ENCODE measurements around the gene MBTPS1. TPM values are rescaled to one million over a fixed set of nuclear protein-coding genes. Genes with fewer than 3 reads are reported as not detected.

The MBTPS1 gene
- total RNA-seq, 1 experiment from 2014 or later: 46.9 TPM

DNA sequence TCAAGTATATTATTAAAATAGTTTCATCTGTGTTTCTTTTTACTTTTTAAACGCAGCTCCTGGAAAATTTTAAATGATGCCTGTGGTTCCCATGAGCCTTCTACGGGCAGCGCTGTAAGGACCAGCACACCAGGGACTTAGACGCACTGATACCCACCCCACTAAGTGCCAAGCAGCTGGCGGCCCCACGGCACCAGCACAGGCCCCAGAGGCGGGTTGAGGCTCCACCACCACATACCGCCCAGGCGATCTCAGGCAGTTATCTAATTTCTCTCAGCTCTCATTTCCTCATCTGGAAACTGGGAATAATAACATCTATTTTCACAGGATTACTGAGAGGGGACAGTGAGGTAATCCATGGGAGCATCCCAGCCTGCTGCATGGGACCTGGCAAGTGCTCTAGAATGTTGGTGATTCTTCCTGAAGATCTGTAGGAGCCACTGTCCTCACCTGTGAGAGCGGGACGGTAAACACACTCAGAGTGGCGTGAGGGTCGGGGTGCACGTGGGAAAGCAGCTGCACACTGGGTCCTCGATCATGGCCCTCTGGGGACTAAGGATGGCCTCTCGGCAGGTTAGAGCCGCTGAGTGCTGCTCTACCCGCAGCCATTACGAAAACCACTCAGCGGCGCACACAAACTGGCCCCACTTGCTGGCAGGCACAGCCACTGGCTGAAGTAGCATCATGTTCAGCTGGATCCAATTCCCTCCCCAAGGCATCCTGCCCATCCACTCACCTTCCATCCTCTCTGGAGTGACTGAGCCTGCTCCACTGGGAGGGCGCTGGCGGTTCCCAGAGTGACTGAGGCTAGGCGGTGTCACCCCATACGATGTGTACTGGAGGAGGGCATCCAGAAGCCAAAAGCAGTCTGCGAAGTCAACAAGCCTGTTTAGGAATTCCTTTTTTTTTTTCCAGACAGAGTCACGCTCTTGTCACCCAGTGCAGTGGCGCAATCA lies 56.5 kb downstream of the MBTPS1 start (continued):
- TF ChIP-seq, protein P1, sequence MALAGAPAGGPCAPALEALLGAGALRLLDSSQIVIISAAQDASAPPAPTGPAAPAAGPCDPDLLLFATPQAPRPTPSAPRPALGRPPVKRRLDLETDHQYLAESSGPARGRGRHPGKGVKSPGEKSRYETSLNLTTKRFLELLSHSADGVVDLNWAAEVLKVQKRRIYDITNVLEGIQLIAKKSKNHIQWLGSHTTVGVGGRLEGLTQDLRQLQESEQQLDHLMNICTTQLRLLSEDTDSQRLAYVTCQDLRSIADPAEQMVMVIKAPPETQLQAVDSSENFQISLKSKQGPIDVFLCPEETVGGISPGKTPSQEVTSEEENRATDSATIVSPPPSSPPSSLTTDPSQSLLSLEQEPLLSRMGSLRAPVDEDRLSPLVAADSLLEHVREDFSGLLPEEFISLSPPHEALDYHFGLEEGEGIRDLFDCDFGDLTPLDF (CRISPR knock-in tag; IDR thresholded peaks at IDR 0.05): no peak
- no peak for TF ChIP-seq CREB1 (CRISPR knock-in tag; IDR thresholded peaks at IDR 0.05)
- TF ChIP-seq SP1 (CRISPR knock-in tag; conservative IDR thresholded peaks at IDR 0.05): no peak
- TF ChIP-seq ATF1 (CRISPR knock-in tag; IDR thresholded peaks at IDR 0.05): no peak
- TF ChIP-seq ESRRA (CRISPR knock-in tag; IDR thresholded peaks at IDR 0.05; ENCODE audit: borderline replicate concordance): no peak
- TF ChIP-seq, protein P2, sequence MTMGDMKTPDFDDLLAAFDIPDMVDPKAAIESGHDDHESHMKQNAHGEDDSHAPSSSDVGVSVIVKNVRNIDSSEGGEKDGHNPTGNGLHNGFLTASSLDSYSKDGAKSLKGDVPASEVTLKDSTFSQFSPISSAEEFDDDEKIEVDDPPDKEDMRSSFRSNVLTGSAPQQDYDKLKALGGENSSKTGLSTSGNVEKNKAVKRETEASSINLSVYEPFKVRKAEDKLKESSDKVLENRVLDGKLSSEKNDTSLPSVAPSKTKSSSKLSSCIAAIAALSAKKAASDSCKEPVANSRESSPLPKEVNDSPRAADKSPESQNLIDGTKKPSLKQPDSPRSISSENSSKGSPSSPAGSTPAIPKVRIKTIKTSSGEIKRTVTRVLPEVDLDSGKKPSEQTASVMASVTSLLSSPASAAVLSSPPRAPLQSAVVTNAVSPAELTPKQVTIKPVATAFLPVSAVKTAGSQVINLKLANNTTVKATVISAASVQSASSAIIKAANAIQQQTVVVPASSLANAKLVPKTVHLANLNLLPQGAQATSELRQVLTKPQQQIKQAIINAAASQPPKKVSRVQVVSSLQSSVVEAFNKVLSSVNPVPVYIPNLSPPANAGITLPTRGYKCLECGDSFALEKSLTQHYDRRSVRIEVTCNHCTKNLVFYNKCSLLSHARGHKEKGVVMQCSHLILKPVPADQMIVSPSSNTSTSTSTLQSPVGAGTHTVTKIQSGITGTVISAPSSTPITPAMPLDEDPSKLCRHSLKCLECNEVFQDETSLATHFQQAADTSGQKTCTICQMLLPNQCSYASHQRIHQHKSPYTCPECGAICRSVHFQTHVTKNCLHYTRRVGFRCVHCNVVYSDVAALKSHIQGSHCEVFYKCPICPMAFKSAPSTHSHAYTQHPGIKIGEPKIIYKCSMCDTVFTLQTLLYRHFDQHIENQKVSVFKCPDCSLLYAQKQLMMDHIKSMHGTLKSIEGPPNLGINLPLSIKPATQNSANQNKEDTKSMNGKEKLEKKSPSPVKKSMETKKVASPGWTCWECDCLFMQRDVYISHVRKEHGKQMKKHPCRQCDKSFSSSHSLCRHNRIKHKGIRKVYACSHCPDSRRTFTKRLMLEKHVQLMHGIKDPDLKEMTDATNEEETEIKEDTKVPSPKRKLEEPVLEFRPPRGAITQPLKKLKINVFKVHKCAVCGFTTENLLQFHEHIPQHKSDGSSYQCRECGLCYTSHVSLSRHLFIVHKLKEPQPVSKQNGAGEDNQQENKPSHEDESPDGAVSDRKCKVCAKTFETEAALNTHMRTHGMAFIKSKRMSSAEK (CRISPR knock-in tag; IDR thresholded peaks at IDR 0.05; ENCODE audit: borderline replicate concordance): no peak

DNA sequence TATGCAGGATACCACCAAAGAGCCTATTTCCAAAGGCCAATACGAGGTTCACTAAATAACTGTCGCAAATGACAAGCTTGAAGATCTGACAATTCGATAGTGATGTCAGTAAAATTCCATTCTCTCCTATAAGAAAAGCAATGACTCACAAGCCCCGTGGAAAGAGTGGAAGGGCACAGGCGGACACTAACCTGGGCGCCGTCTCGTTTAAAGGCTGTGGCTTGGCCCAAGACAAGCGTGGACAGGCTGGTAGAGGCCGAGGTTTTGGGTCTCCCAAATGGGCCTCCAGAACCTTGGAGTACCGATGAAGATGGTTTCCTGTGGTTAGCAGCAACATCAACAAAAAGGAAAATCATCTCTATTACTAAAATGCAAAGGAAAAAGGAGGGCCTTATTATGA lies 57.6 kb downstream of the MBTPS1 start:
- Mint-ChIP-seq H3K4me3 (no peak overlapping the region), H3K27ac (no peak overlapping the region), H3K27me3 (ENCODE audit: low read depth) (no peaks in the 10 kb centered on the region), H3K4me1 (peaks cover 9% of the 10 kb centered on the region), H3K9me3 (no peaks in the 10 kb centered on the region), H3K36me3 (peaks cover 48% of the 10 kb centered on the region)
- POLR2A ChIA-PET: no interaction called here
- ATAC-seq: no peak
- CTCF ChIA-PET: interaction anchor here (0.5 to 2.4 kb wide), 4 partner anchors 26 to 431 kb away, joined by 3 to 9 read pairs (median 4); partner anchors contain the start of gene TAF1C
- no peak for DNase-seq (ENCODE audit: low spot score)
- no peak for TF ChIP-seq NR3C1 (CRISPR knock-in tag; conservative IDR thresholded peaks at IDR 0.05; ENCODE audit: low read depth)
- no peak for TF ChIP-seq CREB1 (CRISPR knock-in tag; IDR thresholded peaks at IDR 0.05)
- TF ChIP-seq, protein P3, sequence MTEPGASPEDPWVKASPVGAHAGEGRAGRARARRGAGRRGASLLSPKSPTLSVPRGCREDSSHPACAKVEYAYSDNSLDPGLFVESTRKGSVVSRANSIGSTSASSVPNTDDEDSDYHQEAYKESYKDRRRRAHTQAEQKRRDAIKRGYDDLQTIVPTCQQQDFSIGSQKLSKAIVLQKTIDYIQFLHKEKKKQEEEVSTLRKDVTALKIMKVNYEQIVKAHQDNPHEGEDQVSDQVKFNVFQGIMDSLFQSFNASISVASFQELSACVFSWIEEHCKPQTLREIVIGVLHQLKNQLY (CRISPR knock-in tag; IDR thresholded peaks at IDR 0.05): no peak
- no peak for TF ChIP-seq SMAD4 (CRISPR knock-in tag; IDR thresholded peaks at IDR 0.05)
- no peak for TF ChIP-seq JUN (CRISPR knock-in tag; IDR thresholded peaks at IDR 0.05)
- no peak for TF ChIP-seq TEAD4 (CRISPR knock-in tag; IDR thresholded peaks at IDR 0.05)
- no peak for TF ChIP-seq ATF1 (CRISPR knock-in tag; IDR thresholded peaks at IDR 0.05)
- TF ChIP-seq MYBL2 (CRISPR knock-in tag; IDR thresholded peaks at IDR 0.05): no peak

DNA sequence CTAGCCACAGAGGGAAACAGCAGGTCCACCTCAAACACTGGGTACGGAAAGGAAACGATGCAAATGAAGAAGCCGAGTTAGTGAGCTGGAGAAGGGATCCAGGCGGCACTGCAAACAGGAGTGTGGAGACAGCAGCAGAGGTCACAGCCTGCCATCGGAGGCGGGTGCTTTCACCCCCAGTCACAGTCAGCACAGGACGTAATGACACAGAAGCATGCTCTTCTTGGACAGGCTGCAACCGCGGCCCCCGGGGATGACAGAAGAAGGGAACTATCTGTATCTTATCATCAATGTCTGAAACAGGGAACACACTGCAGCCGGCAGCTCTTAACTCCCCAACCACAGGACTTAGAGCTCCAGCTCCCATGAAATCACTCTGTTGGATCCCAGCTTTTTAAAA lies 58.1 kb downstream of the MBTPS1 start:
- Mint-ChIP-seq H3K27ac (no peak overlapping the region), H3K4me1 (peaks cover 9% of the 10 kb centered on the region), H3K36me3 (peaks cover 53% of the 10 kb centered on the region), H3K27me3 (ENCODE audit: low read depth) (no peaks in the 10 kb centered on the region), H3K9me3 (no peaks in the 10 kb centered on the region), H3K4me3 (no peak overlapping the region)
- ATAC-seq: no peak
- POLR2A ChIA-PET: no interaction called here
- no peak for DNase-seq (ENCODE audit: low spot score)
- CTCF ChIA-PET: interaction anchor here (0.5 to 2.4 kb wide), 5 partner anchors 26 to 432 kb away, joined by 3 to 9 read pairs (median 4); partner anchors contain the start of genes OSGIN1 and TAF1C
- TF ChIP-seq PRRX2 (CRISPR knock-in tag; IDR thresholded peaks at IDR 0.05) (no peak), FOXJ3 (CRISPR knock-in tag; IDR thresholded peaks at IDR 0.05; ENCODE audit: borderline replicate concordance) (no peak), ESRRA (CRISPR knock-in tag; IDR thresholded peaks at IDR 0.05; ENCODE audit: borderline replicate concordance) (no peak), ZNF121 (CRISPR knock-in tag; IDR thresholded peaks at IDR 0.05) (no peak), MYBL2 (CRISPR knock-in tag; IDR thresholded peaks at IDR 0.05) (no peak), ZBTB21 (CRISPR knock-in tag; IDR thresholded peaks at IDR 0.05; ENCODE audit: borderline replicate concordance) (no peak), ETV6 (CRISPR knock-in tag; IDR thresholded peaks at IDR 0.05) (no peak)
- TF ChIP-seq, protein P4, sequence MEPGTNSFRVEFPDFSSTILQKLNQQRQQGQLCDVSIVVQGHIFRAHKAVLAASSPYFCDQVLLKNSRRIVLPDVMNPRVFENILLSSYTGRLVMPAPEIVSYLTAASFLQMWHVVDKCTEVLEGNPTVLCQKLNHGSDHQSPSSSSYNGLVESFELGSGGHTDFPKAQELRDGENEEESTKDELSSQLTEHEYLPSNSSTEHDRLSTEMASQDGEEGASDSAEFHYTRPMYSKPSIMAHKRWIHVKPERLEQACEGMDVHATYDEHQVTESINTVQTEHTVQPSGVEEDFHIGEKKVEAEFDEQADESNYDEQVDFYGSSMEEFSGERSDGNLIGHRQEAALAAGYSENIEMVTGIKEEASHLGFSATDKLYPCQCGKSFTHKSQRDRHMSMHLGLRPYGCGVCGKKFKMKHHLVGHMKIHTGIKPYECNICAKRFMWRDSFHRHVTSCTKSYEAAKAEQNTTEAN (CRISPR knock-in tag; IDR thresholded peaks at IDR 0.05): no peak
- TF ChIP-seq, protein P2 (CRISPR knock-in tag; IDR thresholded peaks at IDR 0.05; ENCODE audit: borderline replicate concordance): no peak
- TF ChIP-seq, protein P1 (CRISPR knock-in tag; IDR thresholded peaks at IDR 0.05): no peak
